ENCODE results near the gene MYO1H.

The MYO1H gene

DNA sequence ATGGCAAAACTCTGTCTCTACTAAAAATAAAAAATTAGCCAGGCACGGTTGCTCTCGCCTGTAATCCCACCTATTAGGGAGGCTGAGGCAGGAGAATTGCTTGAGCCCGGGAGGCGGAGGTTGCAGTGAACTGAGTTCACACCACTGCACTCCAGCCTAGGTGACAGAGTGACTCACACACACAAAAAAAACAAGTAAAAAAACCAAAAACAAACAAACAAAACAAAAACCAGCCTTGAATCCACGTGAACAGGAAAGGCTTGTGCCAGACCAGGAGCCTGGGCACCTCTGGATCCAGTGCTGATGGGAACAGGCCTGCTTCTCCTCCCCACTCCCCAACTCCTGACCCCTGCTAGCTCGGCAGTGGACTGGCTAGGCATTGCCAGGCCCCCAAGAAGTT is 42.2 kb upstream of the MYO1H start (continued):
- TF ChIP-seq SP7 (tag by site-specific recombination; IDR thresholded peaks at IDR 0.05) (no peak), ZNF2 (tag by site-specific recombination; IDR thresholded peaks at IDR 0.05) (no peak), ZNF350 (tag by site-specific recombination; IDR thresholded peaks at IDR 0.05) (no peak), ZBTB20 (tag by site-specific recombination; IDR thresholded peaks at IDR 0.05) (peak; percentile 39; the same call in 1 of the 2 replicates), ZNF121 (tag by site-specific recombination; IDR thresholded peaks at IDR 0.05) (no peak)

DNA sequence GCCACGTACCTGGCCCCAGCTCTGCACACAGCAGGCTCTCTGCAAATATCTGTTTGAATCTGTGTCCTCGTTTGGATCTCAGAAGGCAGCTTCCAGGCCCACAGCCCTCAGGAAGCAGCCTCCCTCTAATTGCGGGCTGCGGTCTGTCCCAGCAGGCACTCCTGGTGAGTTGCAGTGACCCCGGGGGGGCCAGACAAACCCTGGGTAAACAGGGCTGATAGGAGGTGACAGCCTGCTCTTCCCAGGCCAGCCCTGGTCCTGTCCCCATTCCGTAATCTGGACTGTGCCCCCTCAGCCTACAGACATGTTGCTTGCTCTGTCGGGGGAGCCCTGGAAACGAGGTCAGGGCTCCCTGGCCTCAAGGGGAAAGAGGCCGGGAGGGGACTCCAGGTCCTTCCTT is 40.6 kb upstream of the MYO1H start:
- H3K4me1 ChIP-seq (ENCODE audit: control insufficient read depth, insufficient read depth, low read length), result peaks cover 18% of the 10 kb centered on the region
- H3K27ac ChIP-seq (ENCODE audit: extremely low read depth, low read depth, low read length), result no peak overlapping the region
- ChIA-PET POLR2A (no interaction called here), CTCF (interaction anchor here (1.0 kb wide), 1 partner anchor 78 kb away, joined by 3 read pairs; no protein-coding TSS in a partner anchor)
- H3K4me3 ChIP-seq (ENCODE audit: low read depth, low read length), result no peak overlapping the region
- no peaks in the 10 kb centered on the region for H3K9me3 ChIP-seq (ENCODE audit: control insufficient read depth, insufficient read depth, low read depth, low read length)
- no peaks in the 10 kb centered on the region for H3K36me3 ChIP-seq (ENCODE audit: control insufficient read depth in 2 of 2, insufficient read depth in 1 of 2, low read length in 2 of 2)
- TF ChIP-seq, protein P1, sequence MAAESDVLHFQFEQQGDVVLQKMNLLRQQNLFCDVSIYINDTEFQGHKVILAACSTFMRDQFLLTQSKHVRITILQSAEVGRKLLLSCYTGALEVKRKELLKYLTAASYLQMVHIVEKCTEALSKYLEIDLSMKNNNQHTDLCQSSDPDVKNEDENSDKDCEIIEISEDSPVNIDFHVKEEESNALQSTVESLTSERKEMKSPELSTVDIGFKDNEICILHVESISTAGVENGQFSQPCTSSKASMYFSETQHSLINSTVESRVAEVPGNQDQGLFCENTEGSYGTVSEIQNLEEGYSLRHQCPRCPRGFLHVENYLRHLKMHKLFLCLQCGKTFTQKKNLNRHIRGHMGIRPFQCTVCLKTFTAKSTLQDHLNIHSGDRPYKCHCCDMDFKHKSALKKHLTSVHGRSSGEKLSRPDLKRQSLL (tag by site-specific recombination; IDR thresholded peaks at IDR 0.05), result no peak
- TF ChIP-seq TCF7L2 (IDR thresholded peaks at IDR 0.05; ENCODE audit: borderline replicate concordance, low read depth, low read length), result no peak
- TF ChIP-seq, protein P2, sequence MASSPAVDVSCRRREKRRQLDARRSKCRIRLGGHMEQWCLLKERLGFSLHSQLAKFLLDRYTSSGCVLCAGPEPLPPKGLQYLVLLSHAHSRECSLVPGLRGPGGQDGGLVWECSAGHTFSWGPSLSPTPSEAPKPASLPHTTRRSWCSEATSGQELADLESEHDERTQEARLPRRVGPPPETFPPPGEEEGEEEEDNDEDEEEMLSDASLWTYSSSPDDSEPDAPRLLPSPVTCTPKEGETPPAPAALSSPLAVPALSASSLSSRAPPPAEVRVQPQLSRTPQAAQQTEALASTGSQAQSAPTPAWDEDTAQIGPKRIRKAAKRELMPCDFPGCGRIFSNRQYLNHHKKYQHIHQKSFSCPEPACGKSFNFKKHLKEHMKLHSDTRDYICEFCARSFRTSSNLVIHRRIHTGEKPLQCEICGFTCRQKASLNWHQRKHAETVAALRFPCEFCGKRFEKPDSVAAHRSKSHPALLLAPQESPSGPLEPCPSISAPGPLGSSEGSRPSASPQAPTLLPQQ (tag by site-specific recombination; IDR thresholded peaks at IDR 0.05), result no peak
- TF ChIP-seq, protein P3, sequence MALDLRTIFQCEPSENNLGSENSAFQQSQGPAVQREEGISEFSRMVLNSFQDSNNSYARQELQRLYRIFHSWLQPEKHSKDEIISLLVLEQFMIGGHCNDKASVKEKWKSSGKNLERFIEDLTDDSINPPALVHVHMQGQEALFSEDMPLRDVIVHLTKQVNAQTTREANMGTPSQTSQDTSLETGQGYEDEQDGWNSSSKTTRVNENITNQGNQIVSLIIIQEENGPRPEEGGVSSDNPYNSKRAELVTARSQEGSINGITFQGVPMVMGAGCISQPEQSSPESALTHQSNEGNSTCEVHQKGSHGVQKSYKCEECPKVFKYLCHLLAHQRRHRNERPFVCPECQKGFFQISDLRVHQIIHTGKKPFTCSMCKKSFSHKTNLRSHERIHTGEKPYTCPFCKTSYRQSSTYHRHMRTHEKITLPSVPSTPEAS (tag by site-specific recombination; IDR thresholded peaks at IDR 0.05), result no peak
- peak; percentile 95 for TF ChIP-seq SP7 (tag by site-specific recombination; IDR thresholded peaks at IDR 0.05)
- TF ChIP-seq, protein P4, sequence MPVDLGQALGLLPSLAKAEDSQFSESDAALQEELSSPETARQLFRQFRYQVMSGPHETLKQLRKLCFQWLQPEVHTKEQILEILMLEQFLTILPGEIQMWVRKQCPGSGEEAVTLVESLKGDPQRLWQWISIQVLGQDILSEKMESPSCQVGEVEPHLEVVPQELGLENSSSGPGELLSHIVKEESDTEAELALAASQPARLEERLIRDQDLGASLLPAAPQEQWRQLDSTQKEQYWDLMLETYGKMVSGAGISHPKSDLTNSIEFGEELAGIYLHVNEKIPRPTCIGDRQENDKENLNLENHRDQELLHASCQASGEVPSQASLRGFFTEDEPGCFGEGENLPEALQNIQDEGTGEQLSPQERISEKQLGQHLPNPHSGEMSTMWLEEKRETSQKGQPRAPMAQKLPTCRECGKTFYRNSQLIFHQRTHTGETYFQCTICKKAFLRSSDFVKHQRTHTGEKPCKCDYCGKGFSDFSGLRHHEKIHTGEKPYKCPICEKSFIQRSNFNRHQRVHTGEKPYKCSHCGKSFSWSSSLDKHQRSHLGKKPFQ (tag by site-specific recombination; IDR thresholded peaks at IDR 0.05), result no peak
- TF ChIP-seq WT1 (tag by site-specific recombination; IDR thresholded peaks at IDR 0.05), result peak; percentile 59
- no peak for TF ChIP-seq ZBTB17 (tag by site-specific recombination; IDR thresholded peaks at IDR 0.05)
- no peak for TF ChIP-seq ZNF112 (tag by site-specific recombination; IDR thresholded peaks at IDR 0.05)
- TF ChIP-seq, protein P5, sequence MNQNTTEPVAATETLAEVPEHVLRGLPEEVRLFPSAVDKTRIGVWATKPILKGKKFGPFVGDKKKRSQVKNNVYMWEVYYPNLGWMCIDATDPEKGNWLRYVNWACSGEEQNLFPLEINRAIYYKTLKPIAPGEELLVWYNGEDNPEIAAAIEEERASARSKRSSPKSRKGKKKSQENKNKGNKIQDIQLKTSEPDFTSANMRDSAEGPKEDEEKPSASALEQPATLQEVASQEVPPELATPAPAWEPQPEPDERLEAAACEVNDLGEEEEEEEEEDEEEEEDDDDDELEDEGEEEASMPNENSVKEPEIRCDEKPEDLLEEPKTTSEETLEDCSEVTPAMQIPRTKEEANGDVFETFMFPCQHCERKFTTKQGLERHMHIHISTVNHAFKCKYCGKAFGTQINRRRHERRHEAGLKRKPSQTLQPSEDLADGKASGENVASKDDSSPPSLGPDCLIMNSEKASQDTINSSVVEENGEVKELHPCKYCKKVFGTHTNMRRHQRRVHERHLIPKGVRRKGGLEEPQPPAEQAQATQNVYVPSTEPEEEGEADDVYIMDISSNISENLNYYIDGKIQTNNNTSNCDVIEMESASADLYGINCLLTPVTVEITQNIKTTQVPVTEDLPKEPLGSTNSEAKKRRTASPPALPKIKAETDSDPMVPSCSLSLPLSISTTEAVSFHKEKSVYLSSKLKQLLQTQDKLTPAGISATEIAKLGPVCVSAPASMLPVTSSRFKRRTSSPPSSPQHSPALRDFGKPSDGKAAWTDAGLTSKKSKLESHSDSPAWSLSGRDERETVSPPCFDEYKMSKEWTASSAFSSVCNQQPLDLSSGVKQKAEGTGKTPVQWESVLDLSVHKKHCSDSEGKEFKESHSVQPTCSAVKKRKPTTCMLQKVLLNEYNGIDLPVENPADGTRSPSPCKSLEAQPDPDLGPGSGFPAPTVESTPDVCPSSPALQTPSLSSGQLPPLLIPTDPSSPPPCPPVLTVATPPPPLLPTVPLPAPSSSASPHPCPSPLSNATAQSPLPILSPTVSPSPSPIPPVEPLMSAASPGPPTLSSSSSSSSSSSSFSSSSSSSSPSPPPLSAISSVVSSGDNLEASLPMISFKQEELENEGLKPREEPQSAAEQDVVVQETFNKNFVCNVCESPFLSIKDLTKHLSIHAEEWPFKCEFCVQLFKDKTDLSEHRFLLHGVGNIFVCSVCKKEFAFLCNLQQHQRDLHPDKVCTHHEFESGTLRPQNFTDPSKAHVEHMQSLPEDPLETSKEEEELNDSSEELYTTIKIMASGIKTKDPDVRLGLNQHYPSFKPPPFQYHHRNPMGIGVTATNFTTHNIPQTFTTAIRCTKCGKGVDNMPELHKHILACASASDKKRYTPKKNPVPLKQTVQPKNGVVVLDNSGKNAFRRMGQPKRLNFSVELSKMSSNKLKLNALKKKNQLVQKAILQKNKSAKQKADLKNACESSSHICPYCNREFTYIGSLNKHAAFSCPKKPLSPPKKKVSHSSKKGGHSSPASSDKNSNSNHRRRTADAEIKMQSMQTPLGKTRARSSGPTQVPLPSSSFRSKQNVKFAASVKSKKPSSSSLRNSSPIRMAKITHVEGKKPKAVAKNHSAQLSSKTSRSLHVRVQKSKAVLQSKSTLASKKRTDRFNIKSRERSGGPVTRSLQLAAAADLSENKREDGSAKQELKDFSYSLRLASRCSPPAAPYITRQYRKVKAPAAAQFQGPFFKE (tag by site-specific recombination; IDR thresholded peaks at IDR 0.05; ENCODE audit: borderline replicate concordance), result no peak
- no peak for TF ChIP-seq ZNF138 (tag by site-specific recombination; IDR thresholded peaks at IDR 0.05; ENCODE audit: borderline replicate concordance)
- no peak for TF ChIP-seq HOXD13 (CRISPR knock-in tag; IDR thresholded peaks at IDR 0.05; ENCODE audit: borderline replicate concordance)
- no peak for TF ChIP-seq ZBTB48 (tag by site-specific recombination; IDR thresholded peaks at IDR 0.05)
- TF ChIP-seq ZNF2 (tag by site-specific recombination; IDR thresholded peaks at IDR 0.05), result no peak
- TF ChIP-seq, protein P6, sequence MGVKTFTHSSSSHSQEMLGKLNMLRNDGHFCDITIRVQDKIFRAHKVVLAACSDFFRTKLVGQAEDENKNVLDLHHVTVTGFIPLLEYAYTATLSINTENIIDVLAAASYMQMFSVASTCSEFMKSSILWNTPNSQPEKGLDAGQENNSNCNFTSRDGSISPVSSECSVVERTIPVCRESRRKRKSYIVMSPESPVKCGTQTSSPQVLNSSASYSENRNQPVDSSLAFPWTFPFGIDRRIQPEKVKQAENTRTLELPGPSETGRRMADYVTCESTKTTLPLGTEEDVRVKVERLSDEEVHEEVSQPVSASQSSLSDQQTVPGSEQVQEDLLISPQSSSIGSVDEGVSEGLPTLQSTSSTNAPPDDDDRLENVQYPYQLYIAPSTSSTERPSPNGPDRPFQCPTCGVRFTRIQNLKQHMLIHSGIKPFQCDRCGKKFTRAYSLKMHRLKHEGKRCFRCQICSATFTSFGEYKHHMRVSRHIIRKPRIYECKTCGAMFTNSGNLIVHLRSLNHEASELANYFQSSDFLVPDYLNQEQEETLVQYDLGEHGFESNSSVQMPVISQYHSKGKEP (tag by site-specific recombination; IDR thresholded peaks at IDR 0.05), result 0 out of 2 replicates have a peak, but pooled peaks have one; percentile 49
- TF ChIP-seq ZNF423 (tag by site-specific recombination; IDR thresholded peaks at IDR 0.05), result peak; percentile 73
- TF ChIP-seq ZNF174 (tag by site-specific recombination; IDR thresholded peaks at IDR 0.05), result no peak
- peak; percentile 41; the same call in 1 of the 2 replicates for TF ChIP-seq ZBTB20 (tag by site-specific recombination; IDR thresholded peaks at IDR 0.05)
- TF ChIP-seq TRIM28 (IDR thresholded peaks at IDR 0.05; ENCODE audit: borderline replicate concordance, low read length), result no peak
- peak; percentile 20; the same call in 1 of the 2 replicates for TF ChIP-seq IKZF3 (tag by site-specific recombination; IDR thresholded peaks at IDR 0.05)
- TF ChIP-seq ZIC2 (tag by site-specific recombination; IDR thresholded peaks at IDR 0.05), result peak; percentile 92
- TF ChIP-seq ZNF266 (tag by site-specific recombination; IDR thresholded peaks at IDR 0.05; ENCODE audit: low read depth), result no peak
